HG03095 (cell line): ENCODE data around the gene SLC15A4.
"Not testable (repeated sequence)": the region's sequence is repeated elsewhere in the genome, so short reads cannot be mapped to it uniquely, and the experiment has no call there.

Source experiments
- ATAC-seq: cut with Tn5 transposase; IDR thresholded peaks from one replicate; pipeline ENCODE4 v1.9.1; 2021; ENCODE audit warnings: moderate library complexity; ENCODE audit not compliant: unreplicated experiment

The SLC15A4 gene

GRCh38 chr12:128844031-128844635 lies 20.4 kb upstream of the SLC15A4 start:
- ATAC-seq = no peak

- no peak for ATAC-seq
These were observed 19.8 kb upstream of the SLC15A4 start for GRCh38 chr12:128843538-128843937.

- no peak for ATAC-seq
These were observed 18.8 kb upstream of the SLC15A4 start for GRCh38 chr12:128842579-128842978.

GRCh38 chr12:128840862-128841468 lies 17.2 kb upstream of the SLC15A4 start:
- peak; percentile 79 for ATAC-seq

GRCh38 chr12:128839885-128840284 lies 16.1 kb upstream of the SLC15A4 start:
- not testable (repeated sequence) for ATAC-seq

GRCh38 chr12:128833418-128833817 lies 9.7 kb upstream of the SLC15A4 start:
- ATAC-seq = no peak

GRCh38 chr12:128830505-128830893 lies 6.7 kb upstream of the SLC15A4 start:
- ATAC-seq = peak; percentile 53

- peak; percentile 86 for ATAC-seq
These were observed 6.2 kb upstream of the SLC15A4 start for GRCh38 chr12:128829861-128830504.

- no peak for ATAC-seq
These were observed 4.0 kb upstream of the SLC15A4 start for GRCh38 chr12:128827724-128828123.

- ATAC-seq = no peak
These were observed 2.1 kb upstream of the SLC15A4 start for GRCh38 chr12:128825835-128826234.

GRCh38 chr12:128823216-128823915 lies 392 bp downstream of the SLC15A4 start:
- peak; percentile 8 for ATAC-seq

- peak; percentile 55 for ATAC-seq
These were observed 2.9 kb downstream of the SLC15A4 start for GRCh38 chr12:128820723-128821432.

- ATAC-seq = no peak
These were observed 3.5 kb downstream of the SLC15A4 start for GRCh38 chr12:128820253-128820652.

- ATAC-seq = no peak
These were observed 4.2 kb downstream of the SLC15A4 start for GRCh38 chr12:128819293-128820144.

- peak; percentile 39 for ATAC-seq
These were observed 5.4 kb downstream of the SLC15A4 start for GRCh38 chr12:128818065-128819022.

GRCh38 chr12:128817111-128818015 lies 6.4 kb downstream of the SLC15A4 start:
- peak; percentile 36 for ATAC-seq

- ATAC-seq = no peak
These were observed 7.2 kb downstream of the SLC15A4 start for GRCh38 chr12:128816643-128816920.
